MG63 (cell line): Measurements from ENCODE around the gene VAV3. TPM values are rescaled to one million over a fixed set of nuclear protein-coding genes. Genes with fewer than 3 reads are reported as not detected.
A peak's percentile ranks its signal among the peaks of the same experiment; 100 is the strongest.

Experiments used
- DNase-seq: peaks from one replicate; pipeline ENCODE4 v3.0.0-alpha.2; 2020
- H3K27me3 ChIP-seq: fragments of 250-450 bp; sonication (Bioruptor Pico); 2 replicates; pipeline ENCODE4 v1.5.1; 2020; ENCODE audit warnings: mild to moderate bottlenecking, moderate library complexity
- H3K36me3 ChIP-seq: fragments of 250-450 bp; sonication (Bioruptor Pico); 2 replicates; pipeline ENCODE4 v1.5.1; 2020; ENCODE audit warnings: mild to moderate bottlenecking, moderate library complexity
- H3K4me3 ChIP-seq: fragments of 250-450 bp; sonication (Bioruptor Pico); 2 replicates; pipeline ENCODE4 v1.5.1; 2020; ENCODE audit warnings: mild to moderate bottlenecking, moderate library complexity
- H3K9me3 ChIP-seq: fragments of 250-450 bp; sonication (Bioruptor Pico); 2 replicates; pipeline ENCODE4 v1.5.1; 2020; ENCODE audit warnings: mild to moderate bottlenecking, moderate library complexity
- total RNA-seq: library from RNA; depleted of rRNA; stranded (reverse); fragments of >200 nt; shearing (Covaris generic); gene quantifications from 2 replicates; pipeline ENCODE4 v1.2.3, GENCODE V29; 2014; ENCODE audit warnings: low replicate concordance

VAV3 gene
- total RNA-seq, 1 experiment from 2014 or later: 0.30 TPM

DNA sequence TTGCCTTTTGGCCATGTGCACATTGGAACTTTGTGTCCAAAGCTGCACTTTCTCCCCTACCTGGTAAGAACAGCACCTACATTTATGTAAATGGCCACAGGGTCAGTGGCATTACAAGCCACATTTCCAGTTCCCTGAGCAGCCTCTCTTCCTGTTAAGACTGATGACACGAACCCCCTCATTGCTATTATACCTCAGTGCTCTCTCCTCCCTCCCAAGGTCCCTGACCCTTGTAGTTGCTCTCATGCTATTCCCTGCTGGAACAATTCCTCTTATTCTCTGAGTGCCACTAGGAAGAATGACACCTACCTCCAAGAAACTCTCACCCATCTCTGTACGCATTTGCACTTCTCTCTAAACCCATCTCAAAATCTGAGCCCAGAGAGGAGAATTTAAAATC, 14.9 kb upstream of the VAV3 start:
- Histone ChIP-seq H3K9me3 (no peaks in the 10 kb centered on the region), H3K27me3 (peaks cover 15% of the 10 kb centered on the region; the same call in 1 of the 2 replicates), H3K4me3 (no peak overlapping the region), H3K36me3 (no peaks in the 10 kb centered on the region)
- DNase-seq: no peak

DNA sequence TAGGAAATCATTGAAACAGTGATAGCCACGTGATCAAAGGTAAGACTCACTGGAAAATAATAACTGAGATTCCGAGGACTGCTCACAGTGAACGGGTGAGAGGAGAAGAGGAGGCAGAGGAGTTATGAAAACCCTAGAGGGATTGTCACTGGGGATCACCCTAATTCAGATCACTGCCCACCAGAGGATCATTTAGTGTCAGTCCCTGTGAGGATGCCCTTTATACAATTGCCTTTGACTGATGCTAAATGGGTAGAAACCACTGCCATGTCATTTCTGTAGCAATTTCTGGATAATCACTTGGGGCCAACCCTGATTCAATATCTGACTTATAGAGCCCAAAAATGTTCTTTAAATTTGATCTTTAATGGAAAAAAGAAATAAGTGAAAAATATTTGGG, 14.1 kb upstream of the VAV3 start:
- H3K4me3 ChIP-seq: no peak overlapping the region
- no peaks in the 10 kb centered on the region for H3K36me3 ChIP-seq
- H3K27me3 ChIP-seq: peaks cover 15% of the 10 kb centered on the region; the same call in 1 of the 2 replicates
- no peaks in the 10 kb centered on the region for H3K9me3 ChIP-seq
- no peak for DNase-seq

DNA sequence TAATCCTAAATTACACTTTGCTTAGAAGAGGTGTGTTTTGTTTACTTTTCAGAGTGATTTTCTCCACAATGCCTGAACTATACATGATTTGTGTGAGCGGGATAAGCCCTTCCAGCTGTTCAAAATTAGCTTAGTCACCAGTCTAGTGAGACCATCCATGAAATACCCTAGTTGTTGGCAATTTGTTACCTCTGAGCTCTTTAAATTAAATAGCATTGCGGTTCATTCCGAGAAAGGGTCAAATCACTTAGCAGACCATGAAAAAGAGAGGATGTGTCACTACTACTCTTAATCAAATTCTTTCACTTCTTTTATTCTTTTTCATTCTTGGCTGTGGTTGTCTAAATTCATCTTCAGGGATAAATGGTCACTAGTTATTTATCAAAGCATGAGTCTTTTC, 11.9 kb upstream of the VAV3 start:
- Histone ChIP-seq H3K36me3 (no peaks in the 10 kb centered on the region), H3K4me3 (no peak overlapping the region), H3K27me3 (peaks cover 16% of the 10 kb centered on the region), H3K9me3 (no peaks in the 10 kb centered on the region)
- DNase-seq: peak; percentile 33

DNA sequence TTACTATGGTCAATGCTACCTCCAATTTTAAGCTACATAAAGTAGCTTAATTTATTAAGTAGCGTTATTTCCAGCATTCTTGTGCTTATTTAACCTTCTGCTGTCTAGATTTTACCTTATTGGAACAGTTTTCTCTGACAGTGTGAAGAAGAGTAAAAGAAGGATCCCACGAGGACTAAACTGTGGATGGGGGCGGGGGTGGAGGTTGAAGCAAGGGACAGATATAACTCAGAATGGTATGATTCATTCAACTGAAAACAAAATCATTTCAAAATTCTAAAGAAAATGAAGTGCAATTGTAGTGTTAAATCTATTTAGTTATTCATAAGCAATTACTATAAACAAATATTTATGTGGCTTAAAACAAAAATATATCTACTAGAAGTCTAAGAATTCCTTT, 11.5 kb upstream of the VAV3 start:
- Histone ChIP-seq H3K36me3 (no peaks in the 10 kb centered on the region), H3K4me3 (no peak overlapping the region), H3K9me3 (no peaks in the 10 kb centered on the region), H3K27me3 (peaks cover 19% of the 10 kb centered on the region)
- DNase-seq: no peak

DNA sequence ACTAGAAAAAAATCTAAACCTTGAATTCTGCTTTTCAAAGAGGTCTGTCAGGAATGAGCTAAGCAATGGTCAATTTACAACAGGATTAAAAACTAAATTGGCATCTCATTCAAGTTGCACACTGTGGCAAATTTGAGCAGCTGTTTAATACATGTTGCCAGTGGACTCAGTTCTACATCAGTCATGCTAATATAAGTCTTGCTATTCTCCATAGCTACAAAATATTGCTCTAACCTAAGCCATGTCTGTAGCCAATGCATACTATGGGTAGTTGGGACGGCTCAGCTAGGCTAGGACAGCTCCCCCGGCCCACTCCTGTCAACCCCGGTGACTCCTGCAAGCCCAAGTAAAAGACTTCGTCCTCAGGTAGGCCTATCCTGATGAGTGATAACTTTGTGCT, 10.9 kb upstream of the VAV3 start:
- DNase-seq: no peak
- H3K4me3 ChIP-seq: no peak overlapping the region
- no peaks in the 10 kb centered on the region for H3K9me3 ChIP-seq
- no peaks in the 10 kb centered on the region for H3K36me3 ChIP-seq
- H3K27me3 ChIP-seq: peaks cover 17% of the 10 kb centered on the region

DNA sequence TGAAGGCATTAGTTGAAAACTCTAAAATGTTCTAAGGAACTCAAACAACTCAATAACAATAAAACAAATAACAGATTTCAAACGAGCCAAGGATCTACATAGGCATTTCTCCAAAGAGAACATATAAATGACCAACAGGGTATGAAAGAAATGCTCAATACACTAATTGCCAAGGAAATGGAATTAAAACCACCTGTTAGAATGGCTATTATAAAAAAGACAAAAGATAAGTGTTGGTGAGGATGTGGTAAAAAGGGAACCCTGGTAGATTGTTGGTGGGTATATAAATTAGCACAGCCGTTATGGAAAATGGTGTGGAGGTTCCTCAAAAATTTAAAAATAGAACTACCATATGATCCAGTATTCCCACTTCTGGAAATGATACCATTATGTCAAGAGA, 9.1 kb upstream of the VAV3 start:
- Histone ChIP-seq H3K4me3 (no peak overlapping the region), H3K9me3 (no peaks in the 10 kb centered on the region), H3K36me3 (no peaks in the 10 kb centered on the region), H3K27me3 (peaks cover 12% of the 10 kb centered on the region; the same call in 1 of the 2 replicates)
- DNase-seq: no peak

DNA sequence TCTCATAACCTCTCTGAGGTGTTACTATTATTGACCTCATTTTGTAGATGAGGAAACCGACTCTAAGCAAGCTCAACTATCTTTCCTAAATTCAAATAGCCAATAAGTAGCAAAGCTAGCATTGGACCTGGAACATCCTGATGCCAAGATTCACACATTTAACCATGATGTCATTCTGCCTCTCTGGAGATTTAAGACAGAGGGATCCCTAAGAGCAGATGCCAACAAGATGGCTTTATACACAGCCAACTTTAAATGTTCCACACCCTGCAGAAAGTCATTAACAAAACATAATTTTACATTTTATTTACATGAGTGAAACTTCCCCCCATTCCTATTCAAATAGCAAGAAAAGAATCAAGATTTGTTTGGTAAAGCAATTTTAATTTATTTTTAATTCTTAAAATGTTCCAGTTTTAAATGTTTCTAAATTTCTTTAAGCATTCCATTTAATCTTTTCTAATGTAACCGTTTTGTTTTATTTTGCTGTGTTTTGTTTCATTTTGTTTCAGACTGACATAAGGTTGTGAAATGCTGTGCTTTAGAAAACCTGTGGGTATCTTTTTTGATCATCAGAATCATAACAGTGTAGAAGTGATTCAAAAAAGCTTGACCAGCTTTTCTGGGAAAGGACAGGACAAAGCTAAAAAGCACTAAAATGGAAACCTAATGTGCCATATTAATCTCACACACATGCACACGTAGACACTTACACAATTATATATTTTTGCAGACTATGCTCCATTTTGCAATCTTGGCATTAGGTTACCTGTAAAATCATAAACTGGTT, 7.6 kb upstream of the VAV3 start:
- no peak for DNase-seq
- Histone ChIP-seq H3K27me3 (peaks cover 12% of the 10 kb centered on the region; the same call in 1 of the 2 replicates), H3K9me3 (no peaks in the 10 kb centered on the region), H3K36me3 (no peaks in the 10 kb centered on the region), H3K4me3 (no peak overlapping the region)

DNA sequence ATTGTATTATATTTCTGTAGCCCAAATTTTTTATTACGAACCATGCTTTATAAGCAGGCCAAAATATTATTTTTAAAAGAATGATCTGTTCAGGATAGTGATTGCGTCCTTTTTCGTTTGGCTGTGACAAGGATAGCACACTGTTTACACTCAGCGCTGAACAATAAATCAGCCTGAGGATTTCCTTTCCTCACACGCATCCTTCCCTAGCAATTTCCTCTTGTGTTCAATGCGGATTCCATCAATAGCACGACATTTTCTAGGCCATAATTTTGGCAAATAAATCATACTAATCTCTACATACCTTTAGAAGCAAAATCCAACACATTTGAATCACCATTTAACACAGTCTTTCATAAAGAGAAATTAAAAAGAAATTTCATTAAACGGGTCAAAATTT, 1.6 kb upstream of the VAV3 start:
- no peaks in the 10 kb centered on the region for H3K36me3 ChIP-seq
- DNase-seq: no peak
- H3K4me3 ChIP-seq: no peak overlapping the region
- no peaks in the 10 kb centered on the region for H3K9me3 ChIP-seq
- peaks cover 36% of the 10 kb centered on the region for H3K27me3 ChIP-seq

DNA sequence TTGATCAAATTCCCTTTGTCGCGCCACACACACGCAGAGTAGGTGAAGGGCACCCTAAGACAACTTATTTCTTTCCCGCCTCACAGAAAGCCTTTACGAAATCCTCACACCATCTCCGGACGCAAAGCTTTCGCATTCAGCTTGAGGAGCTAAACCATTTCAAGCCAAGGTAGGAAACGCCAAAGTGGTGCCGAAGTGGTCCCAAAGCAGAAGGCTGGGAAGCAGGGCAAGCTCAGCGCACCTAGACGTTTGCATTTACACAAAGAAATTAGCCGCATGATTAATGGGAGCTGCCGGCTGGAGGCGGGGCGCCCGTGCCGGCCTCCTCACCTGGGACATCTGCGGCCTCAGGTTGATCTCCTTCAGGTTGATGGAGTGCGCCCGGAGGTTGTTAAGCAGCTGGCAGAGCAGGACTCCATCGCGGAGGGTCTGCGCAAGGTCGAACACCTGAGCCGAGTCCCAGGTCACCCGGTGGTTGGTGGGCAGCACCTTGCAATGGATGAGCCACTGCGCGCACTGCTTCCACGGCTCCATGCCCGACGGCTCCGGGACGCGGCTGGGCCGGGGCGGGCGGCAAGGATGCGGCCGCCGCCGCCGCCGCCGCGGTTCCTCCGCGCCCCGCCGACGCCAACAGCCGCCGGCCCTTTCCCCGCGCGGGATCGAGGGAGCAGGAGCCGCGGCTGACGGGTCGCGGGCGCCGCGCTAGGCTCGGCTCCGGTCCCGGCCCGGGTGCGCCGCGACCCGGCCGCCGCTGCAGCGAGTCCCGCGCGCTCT, 457 bp downstream of the VAV3 start:
- peaks cover 32% of the 10 kb centered on the region for H3K27me3 ChIP-seq
- H3K9me3 ChIP-seq: no peaks in the 10 kb centered on the region
- DNase-seq: no peak
- H3K36me3 ChIP-seq: no peaks in the 10 kb centered on the region
- peak overlapping the region; percentile 8; the same call in 1 of the 2 replicates for H3K4me3 ChIP-seq

DNA sequence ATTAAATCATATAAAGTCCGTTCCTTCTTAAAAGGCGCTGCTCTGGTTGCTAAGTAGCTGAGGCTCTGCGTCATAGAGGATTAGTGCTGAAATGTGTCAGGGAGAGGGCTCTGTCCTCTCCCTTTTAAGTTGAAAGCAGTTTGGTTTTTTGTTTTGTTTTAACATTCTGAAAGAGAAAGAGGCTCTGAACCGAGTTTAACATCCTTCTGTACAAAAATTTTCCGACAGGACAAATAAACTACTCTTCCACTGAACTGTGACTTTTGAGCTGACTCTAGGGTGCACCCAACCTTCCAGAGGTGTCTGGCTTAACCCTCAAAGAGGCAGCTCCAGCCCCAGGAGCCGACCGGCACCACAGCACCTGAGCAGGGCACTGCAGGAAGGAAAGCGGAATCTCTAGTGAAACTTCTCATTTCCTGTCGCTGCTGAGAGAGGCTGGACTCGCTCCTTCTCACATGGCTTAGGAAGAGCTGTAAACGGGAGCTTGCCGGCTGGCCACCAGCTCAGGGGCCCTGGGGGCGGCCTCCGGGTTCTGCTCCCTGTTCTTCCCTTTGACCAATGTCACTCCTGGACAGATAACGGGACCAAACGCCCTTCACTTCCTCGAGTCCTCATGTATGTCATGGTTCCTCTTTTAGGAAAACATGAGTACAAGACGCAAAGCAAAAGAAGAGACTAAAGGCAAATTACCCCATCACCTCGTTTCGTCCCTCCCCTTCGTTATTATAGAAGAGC, 1.2 kb downstream of the VAV3 start:
- H3K27me3 ChIP-seq: peaks cover 32% of the 10 kb centered on the region

DNA sequence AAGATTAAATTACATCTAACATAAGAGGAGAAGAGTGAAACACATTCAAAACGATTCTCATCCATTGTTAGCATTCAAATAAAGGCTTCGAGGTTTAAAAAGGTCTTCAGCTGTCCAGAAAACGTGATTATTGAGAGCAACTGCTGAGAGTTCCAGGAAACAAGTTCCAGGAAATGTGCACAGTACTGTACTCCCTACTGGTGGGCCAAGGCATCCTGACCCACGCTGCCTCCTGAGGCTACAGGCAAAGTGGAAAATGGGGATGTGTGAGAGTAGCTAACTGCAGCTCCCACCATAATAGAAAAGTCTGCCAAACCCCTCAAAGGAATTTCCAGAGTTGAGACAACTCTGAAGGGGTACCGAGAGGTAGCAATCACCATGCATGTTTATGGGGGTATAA, 2.0 kb downstream of the VAV3 start:
- Histone ChIP-seq H3K27me3 (peaks cover 35% of the 10 kb centered on the region), H3K4me3 (no peak overlapping the region)
- DNase-seq: no peak

More for the DNA sequence above, 1.2 kb downstream of the VAV3 start:
- no peak overlapping the region for H3K4me3 ChIP-seq
- no peaks in the 10 kb centered on the region for H3K9me3 ChIP-seq
- no peak for DNase-seq
- no peaks in the 10 kb centered on the region for H3K36me3 ChIP-seq

DNA sequence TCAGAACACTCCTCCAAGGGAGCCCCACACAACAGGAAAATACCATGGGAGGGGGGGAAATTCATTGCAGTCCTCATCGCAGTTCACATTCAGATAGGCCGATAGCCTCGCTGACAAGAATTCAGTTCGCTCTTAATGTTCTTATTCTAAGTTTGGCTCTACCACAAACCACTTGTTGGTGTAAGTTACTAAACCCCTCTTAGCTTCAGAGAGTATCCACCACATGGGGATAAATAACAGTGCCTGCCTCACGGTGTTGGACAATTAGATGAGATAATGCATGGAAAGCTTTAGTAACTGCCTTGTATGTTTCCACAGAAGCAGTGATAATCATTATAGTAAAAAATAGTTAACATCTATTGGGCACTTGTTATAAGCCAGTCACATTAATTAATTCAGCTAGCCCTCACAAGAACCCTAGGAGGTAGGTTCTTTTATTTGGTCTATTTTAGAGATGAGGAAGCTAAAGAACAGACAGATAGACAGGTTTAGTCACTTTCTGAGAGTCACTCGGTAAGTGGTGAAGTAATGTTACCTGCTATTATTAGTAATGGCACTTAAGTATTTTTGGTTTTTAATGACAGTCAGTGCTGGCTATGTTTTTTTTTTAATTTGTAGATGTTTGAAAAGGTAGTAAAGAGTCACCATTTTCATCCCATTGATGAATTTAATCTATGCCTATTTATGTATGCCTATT, 10.1 kb downstream of the VAV3 start:
- peaks cover 11% of the 10 kb centered on the region for H3K27me3 ChIP-seq
- H3K36me3 ChIP-seq: no peaks in the 10 kb centered on the region
- H3K9me3 ChIP-seq: no peaks in the 10 kb centered on the region
- DNase-seq: no peak
- no peak overlapping the region for H3K4me3 ChIP-seq

More for the DNA sequence above, 2.0 kb downstream of the VAV3 start:
- Histone ChIP-seq H3K36me3 (no peaks in the 10 kb centered on the region), H3K9me3 (no peaks in the 10 kb centered on the region)

DNA sequence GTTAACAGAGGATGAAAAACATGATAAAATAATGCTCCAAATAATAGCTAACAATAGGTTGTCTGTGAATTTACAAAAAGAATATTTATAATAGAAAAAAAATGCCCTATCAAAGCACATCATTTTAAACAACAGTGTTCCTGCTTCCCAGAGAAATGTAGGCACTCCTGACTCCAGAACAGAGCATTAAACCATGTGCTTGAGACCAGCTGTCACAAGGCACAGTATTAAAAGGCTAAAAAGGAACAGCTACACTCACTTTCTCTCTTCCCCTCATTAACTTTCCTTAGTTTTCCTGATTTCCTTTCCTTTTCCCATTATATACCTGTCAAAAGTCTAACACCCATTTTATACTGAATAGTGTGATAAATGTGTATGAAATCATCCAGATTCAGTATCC, 10.9 kb downstream of the VAV3 start:
- Histone ChIP-seq H3K36me3 (no peaks in the 10 kb centered on the region), H3K4me3 (no peak overlapping the region), H3K27me3 (peaks cover 11% of the 10 kb centered on the region), H3K9me3 (no peaks in the 10 kb centered on the region)
- DNase-seq: no peak

DNA sequence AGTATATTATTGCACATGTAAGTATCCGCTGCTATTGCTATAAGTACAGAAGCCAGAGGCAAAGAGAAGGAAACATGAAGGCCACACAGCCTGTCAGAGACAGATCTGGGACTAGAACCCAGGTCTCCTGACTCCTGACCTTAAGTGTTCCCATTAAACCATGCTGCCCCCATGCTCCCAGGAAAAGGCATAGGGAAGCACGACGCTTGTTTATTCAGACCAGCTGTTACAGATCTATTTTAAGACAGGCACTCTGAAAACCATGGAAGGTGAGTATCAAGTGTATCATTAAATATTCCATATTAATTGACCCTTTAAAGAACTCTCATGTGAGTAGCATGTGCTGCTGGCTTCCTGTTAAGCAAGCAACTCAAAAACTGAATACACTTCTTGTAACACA, 11.4 kb downstream of the VAV3 start:
- DNase-seq: no peak
- no peaks in the 10 kb centered on the region for H3K36me3 ChIP-seq
- no peak overlapping the region for H3K4me3 ChIP-seq
- H3K9me3 ChIP-seq: no peaks in the 10 kb centered on the region
- H3K27me3 ChIP-seq: peaks cover 11% of the 10 kb centered on the region

DNA sequence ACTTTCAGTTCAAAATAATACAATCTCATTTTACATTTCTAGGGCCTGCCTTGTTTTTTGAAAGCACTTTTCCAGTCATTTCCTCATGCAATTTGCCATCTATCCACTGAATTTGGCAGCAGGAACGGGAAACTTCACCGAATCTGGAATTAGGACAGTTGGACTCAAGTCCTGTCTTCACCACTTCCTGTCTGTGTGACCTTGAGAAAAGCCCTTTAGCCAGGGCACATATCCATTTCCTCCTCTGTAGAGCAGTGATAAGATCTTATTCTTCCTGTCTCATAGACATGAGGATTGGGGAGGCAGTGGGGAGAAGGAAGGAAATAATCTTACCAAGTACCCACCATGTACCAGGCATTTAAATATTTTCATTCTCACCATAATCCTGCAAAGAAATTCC, 12.0 kb downstream of the VAV3 start:
- peaks cover 8% of the 10 kb centered on the region for H3K27me3 ChIP-seq
- no peak overlapping the region for H3K4me3 ChIP-seq
- no peak for DNase-seq

DNA sequence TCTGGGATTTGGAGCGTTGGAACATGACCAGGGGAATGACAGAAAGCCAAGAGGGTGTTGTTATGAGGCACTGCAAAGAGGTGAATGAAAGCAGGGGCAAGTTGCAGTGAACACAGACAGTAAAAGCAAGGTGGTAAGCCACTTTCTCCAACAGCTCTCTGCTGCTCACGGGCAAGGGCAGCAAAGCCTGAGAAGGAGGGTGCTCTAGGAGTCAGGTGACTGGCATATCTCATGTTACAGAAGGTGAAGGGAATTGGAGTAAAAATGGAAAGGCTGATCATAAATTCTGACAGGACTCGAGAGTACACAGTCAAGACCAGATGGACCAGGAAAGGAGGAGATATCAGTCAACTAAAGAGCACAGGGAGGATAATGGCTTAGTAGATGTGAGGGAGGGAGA, 14.5 kb downstream of the VAV3 start:
- no peak for DNase-seq
- H3K27me3 ChIP-seq: no peaks in the 10 kb centered on the region; the same call in 1 of the 2 replicates
- no peaks in the 10 kb centered on the region; the same call in 1 of the 2 replicates for H3K9me3 ChIP-seq
- H3K4me3 ChIP-seq: no peak overlapping the region
- H3K36me3 ChIP-seq: no peaks in the 10 kb centered on the region

More for the DNA sequence above, 12.0 kb downstream of the VAV3 start:
- Histone ChIP-seq H3K9me3 (no peaks in the 10 kb centered on the region; the same call in 1 of the 2 replicates), H3K36me3 (no peaks in the 10 kb centered on the region)
